Parathyroid adenoma (tissue), 2 donors: ENCODE data around the gene CD300A.

Source experiments
- H2AFZ ChIP-seq: fragments of 300-600 bp; sonication (generic); one replicate; pipeline ENCODE4 v1.7.0; 2017; ENCODE audit warnings: antibody characterized with exemption, mild to moderate bottlenecking
- H3K27ac ChIP-seq: fragments of 300-600 bp; sonication (generic); one replicate; pipeline ENCODE4 v1.7.0; 2017
- H3K27me3 ChIP-seq: fragments of 300-600 bp; sonication (generic); one replicate; pipeline ENCODE4 v1.7.0; 2017; ENCODE audit warnings: low read length; ENCODE audit not compliant: control insufficient read depth, insufficient read depth
- H3K36me3 ChIP-seq: fragments of 300-600 bp; sonication (generic); one replicate; pipeline ENCODE4 v1.7.0; 2017; ENCODE audit warnings: low read length; ENCODE audit not compliant: control insufficient read depth, insufficient read depth
- H3K4me1 ChIP-seq: fragments of 300-600 bp; sonication (generic); one replicate; pipeline ENCODE4 v1.7.0; 2017; ENCODE audit warnings: control low read depth
- H3K4me2 ChIP-seq: fragments of 300-600 bp; sonication (generic); one replicate; pipeline ENCODE4 v1.7.0; 2017; ENCODE audit warnings: low read length
- H3K4me3 ChIP-seq: fragments of 300-600 bp; sonication (generic); one replicate; pipeline ENCODE4 v1.7.0; 2017; ENCODE audit warnings: low read depth, low read length
- H3K79me2 ChIP-seq: fragments of 300-600 bp; sonication (generic); one replicate; pipeline ENCODE4 v1.7.0; 2017; ENCODE audit warnings: control low read depth
- H3K9ac ChIP-seq: fragments of 300-600 bp; sonication (generic); one replicate; pipeline ENCODE4 v1.7.0; 2017; ENCODE audit warnings: mild to moderate bottlenecking
- H3K9me3 ChIP-seq: fragments of 300-600 bp; sonication (generic); one replicate; pipeline ENCODE4 v1.7.0; 2017; ENCODE audit warnings: low read length; ENCODE audit not compliant: control insufficient read depth
- CTCF ChIP-seq: fragments of 300-600 bp; sonication (generic); IDR thresholded peaks from one replicate; pipeline ENCODE4 v1.7.0; 2017; ENCODE audit warnings: antibody characterized with exemption, mild to moderate bottlenecking
- donor health status: primary hyperparathyroidism.

Gene CD300A

GRCh38 chr17:74521701-74522201 is 55.3 kb downstream of the CD300A start:
- Histone ChIP-seq H3K79me2 (no peaks in the 10 kb centered on the region), H3K27ac (no peak overlapping the region), H3K36me3 (no peaks in the 10 kb centered on the region), H3K9me3 (no peaks in the 10 kb centered on the region), H3K9ac (no peak overlapping the region), H2AFZ (no peak overlapping the region), H3K4me1 (no peaks in the 10 kb centered on the region), H3K4me3 (no peak overlapping the region), H3K27me3 (no peaks in the 10 kb centered on the region), H3K4me2 (no peak overlapping the region)
- no peak for TF ChIP-seq CTCF

GRCh38 chr17:74522381-74523105 is 56.1 kb downstream of the CD300A start:
- Histone ChIP-seq H2AFZ (no peak overlapping the region), H3K4me1 (no peaks in the 10 kb centered on the region), H3K9me3 (no peaks in the 10 kb centered on the region), H3K27ac (no peak overlapping the region), H3K4me3 (no peak overlapping the region), H3K4me2 (no peak overlapping the region), H3K9ac (no peak overlapping the region), H3K36me3 (no peaks in the 10 kb centered on the region), H3K27me3 (no peaks in the 10 kb centered on the region), H3K79me2 (no peaks in the 10 kb centered on the region)
- no peak for TF ChIP-seq CTCF

- no peak for TF ChIP-seq CTCF
- no peaks in the 10 kb centered on the region for H3K4me1 ChIP-seq
- no peak overlapping the region for H3K9ac ChIP-seq
- H2AFZ ChIP-seq: no peak overlapping the region
- H3K36me3 ChIP-seq: no peaks in the 10 kb centered on the region
- H3K27ac ChIP-seq: no peak overlapping the region
- H3K4me3 ChIP-seq: no peak overlapping the region
- H3K27me3 ChIP-seq: no peaks in the 10 kb centered on the region
- no peaks in the 10 kb centered on the region for H3K9me3 ChIP-seq
- no peak overlapping the region for H3K4me2 ChIP-seq
- H3K79me2 ChIP-seq: no peaks in the 10 kb centered on the region
Measured at GRCh38 chr17:74523308-74523707, 56.9 kb downstream of the CD300A start.

- H3K9ac ChIP-seq: no peak overlapping the region
- no peak for TF ChIP-seq CTCF
- H3K9me3 ChIP-seq: no peaks in the 10 kb centered on the region
- H3K27ac ChIP-seq: no peak overlapping the region
- H2AFZ ChIP-seq: no peak overlapping the region
- H3K4me3 ChIP-seq: no peak overlapping the region
- no peaks in the 10 kb centered on the region for H3K36me3 ChIP-seq
- no peak overlapping the region for H3K4me2 ChIP-seq
- no peaks in the 10 kb centered on the region for H3K4me1 ChIP-seq
- no peaks in the 10 kb centered on the region for H3K27me3 ChIP-seq
- no peaks in the 10 kb centered on the region for H3K79me2 ChIP-seq
Measured at GRCh38 chr17:74524653-74525464, 58.4 kb downstream of the CD300A start.
